Peyer's patch (tissue), 4 donors: ENCODE measurements around the gene BACH2. TPM values are rescaled to one million over a fixed set of nuclear protein-coding genes. Genes with fewer than 3 reads are reported as not detected.
A peak's percentile ranks its signal among the peaks of the same experiment; 100 is the strongest.

Experiments
- DNase-seq, 3 donors: peaks; one replicate each; pipeline ENCODE4 v3.0.0-alpha.2; 2017 to 2019
- H3K27ac ChIP-seq, 4 donors: fragments of 200-600 bp; sonication (generic); one replicate each; pipeline ENCODE4 v1.5.1; 2016 to 2019
- H3K27me3 ChIP-seq, 2 donors: fragments of 200-600 bp; sonication (generic); one replicate each; pipeline ENCODE4 v1.5.1; 2019
- H3K36me3 ChIP-seq, 3 donors: fragments of 200-600 bp; sonication (generic); one replicate each; pipeline ENCODE4 v1.5.1; 2016 to 2019
- H3K4me1 ChIP-seq, 4 donors: fragments of 200-600 bp; sonication (generic); one replicate each; pipeline ENCODE4 v1.5.1; 2016 to 2019
- H3K4me3 ChIP-seq, 4 donors: fragments of 200-600 bp; sonication (generic); 1 replicate in 3 of 4; 2 replicates in 1 of 4; pipeline ENCODE4 v1.5.1; 2016 to 2019; ENCODE audit warnings: mild to moderate bottlenecking in 1 of 4
- H3K9me3 ChIP-seq, 4 donors: fragments of 200-600 bp; sonication (generic); one replicate each; pipeline ENCODE4 v1.5.1; 2016 to 2019; ENCODE audit warnings: mild to moderate bottlenecking in 1 of 4
- POLR2A ChIP-seq, 2 donors: fragments of 450-650 bp; IDR thresholded peaks; one replicate each; pipeline ENCODE4 v1.5.1; 2017; ENCODE audit warnings: antibody characterized with exemption in 2 of 2, mild to moderate bottlenecking in 2 of 2, moderate library complexity in 2 of 2
- total RNA-seq, 4 donors: library from RNA; depleted of rRNA; stranded (reverse); fragments of >200 nt; gene quantifications; one replicate each; pipeline ENCODE4 v1.1.0, GENCODE V29; 2016
- TF ChIP-seq, protein P1 (sequence below), 6 experiments: fragments of 450-650 bp in 4 of 6; fragments of 200-600 bp in 2 of 6; sonication (generic) in 1 of 6; IDR thresholded peaks; one replicate each; pipeline ENCODE4 v1.5.1; 2017 to 2019; ENCODE audit warnings: antibody characterized with exemption in 6 of 6, mild to moderate bottlenecking in 3 of 6, moderate library complexity in 1 of 6

The BACH2 gene
- total RNA-seq, 4 donors from 2014 or later = 0.18 to 26.4 (median 8.2) TPM

DNA sequence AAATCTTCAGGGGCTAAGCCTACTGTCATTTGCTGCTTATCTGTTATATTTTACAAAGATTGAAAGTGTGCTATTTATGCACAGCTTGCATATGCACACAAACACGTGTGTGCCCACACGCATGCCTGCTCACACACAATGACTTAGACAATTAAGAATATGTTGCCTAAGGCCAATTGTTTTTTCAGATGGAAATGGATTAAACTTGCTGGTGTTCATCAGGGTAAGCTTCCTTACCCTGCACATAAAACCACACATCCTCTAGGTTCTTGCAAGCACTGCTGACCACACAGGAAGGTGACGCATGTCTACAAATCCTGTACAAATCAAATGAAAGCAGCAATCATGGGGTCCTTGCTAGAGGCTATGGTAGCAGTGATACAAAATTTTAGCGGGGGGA is 344.0 kb downstream of the BACH2 start:
- no peaks in the 10 kb centered on the region for H3K4me1 ChIP-seq
- no peak for TF ChIP-seq POLR2A (IDR thresholded peaks at IDR 0.05)
- TF ChIP-seq, protein P1, sequence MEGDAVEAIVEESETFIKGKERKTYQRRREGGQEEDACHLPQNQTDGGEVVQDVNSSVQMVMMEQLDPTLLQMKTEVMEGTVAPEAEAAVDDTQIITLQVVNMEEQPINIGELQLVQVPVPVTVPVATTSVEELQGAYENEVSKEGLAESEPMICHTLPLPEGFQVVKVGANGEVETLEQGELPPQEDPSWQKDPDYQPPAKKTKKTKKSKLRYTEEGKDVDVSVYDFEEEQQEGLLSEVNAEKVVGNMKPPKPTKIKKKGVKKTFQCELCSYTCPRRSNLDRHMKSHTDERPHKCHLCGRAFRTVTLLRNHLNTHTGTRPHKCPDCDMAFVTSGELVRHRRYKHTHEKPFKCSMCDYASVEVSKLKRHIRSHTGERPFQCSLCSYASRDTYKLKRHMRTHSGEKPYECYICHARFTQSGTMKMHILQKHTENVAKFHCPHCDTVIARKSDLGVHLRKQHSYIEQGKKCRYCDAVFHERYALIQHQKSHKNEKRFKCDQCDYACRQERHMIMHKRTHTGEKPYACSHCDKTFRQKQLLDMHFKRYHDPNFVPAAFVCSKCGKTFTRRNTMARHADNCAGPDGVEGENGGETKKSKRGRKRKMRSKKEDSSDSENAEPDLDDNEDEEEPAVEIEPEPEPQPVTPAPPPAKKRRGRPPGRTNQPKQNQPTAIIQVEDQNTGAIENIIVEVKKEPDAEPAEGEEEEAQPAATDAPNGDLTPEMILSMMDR (IDR thresholded peaks at IDR 0.05) = no peak
- DNase-seq = peak in 2 of 3 donors; percentile 79

DNA sequence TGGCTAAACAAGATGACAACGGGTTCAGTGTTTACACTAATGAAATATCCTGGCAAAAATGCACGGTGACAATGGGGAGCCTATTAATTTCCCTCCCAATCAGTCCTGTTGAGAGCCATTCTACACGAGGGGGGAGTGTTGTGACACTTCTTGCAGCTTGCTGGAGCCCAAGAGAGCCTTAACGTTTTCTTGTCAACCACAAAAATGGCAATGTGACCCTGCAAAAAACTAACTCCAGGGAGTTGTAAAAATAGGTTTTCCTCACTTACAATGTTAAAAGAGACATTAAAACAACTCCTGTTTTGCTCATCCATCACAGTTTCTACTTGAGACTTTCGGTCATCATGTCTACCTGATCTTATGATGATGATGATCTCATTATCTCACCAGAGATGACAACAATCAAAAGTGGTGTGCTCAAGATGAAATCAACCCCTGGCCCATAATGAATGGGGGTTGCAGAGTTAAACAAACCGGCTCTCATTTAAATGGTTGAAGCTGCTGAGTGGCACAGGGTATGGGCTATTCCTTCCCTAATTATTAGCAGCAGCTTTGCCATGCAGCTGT is 344.5 kb downstream of the BACH2 start:
- Histone ChIP-seq H3K27ac (peak overlapping the region in 2 of 4 donors; percentile 35 to 43), H3K4me3 (no peak overlapping the region), H3K36me3 (no peaks in the 10 kb centered on the region), H3K4me1 (no peaks in the 10 kb centered on the region), H3K27me3 (no peaks in the 10 kb centered on the region), H3K9me3 (no peaks in the 10 kb centered on the region)
- TF ChIP-seq POLR2A (IDR thresholded peaks at IDR 0.05) = no peak
- TF ChIP-seq, protein P1 (IDR thresholded peaks at IDR 0.05) = no peak
- no peak for DNase-seq

More for the DNA sequence above, 344.0 kb downstream of the BACH2 start:
- H3K36me3 ChIP-seq = no peaks in the 10 kb centered on the region
- H3K27ac ChIP-seq = peak overlapping the region in 2 of 4 donors; percentile 35 to 43
- H3K4me3 ChIP-seq = no peak overlapping the region
- no peaks in the 10 kb centered on the region for H3K9me3 ChIP-seq
- H3K27me3 ChIP-seq = no peaks in the 10 kb centered on the region

DNA sequence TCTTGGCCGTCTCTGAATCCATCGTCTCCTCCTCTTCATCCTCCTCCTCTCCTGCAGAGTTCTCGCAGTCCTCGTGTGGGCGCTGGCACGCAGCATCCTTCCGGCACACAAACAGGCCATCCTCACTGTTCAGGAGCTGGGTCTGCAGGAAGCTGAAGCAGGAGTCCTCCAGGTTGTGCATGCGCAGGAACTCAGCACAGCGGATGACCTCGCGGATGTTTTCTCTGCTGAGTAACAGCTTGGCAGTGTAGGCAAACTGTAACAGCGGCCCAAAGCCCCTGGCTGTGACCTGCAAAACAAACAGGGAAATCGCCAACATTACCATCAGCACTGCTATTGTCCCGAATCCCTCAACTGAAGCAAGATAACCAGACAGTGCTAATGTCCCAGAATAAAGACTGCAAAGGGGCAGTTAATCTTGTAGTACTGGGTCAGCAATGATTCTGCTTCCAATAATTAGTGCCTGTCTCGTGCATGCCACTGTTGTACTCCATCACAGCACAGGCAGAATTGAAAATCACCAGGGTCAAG is 345.0 kb downstream of the BACH2 start:
- H3K4me1 ChIP-seq = no peaks in the 10 kb centered on the region
- H3K36me3 ChIP-seq = no peaks in the 10 kb centered on the region
- no peaks in the 10 kb centered on the region for H3K9me3 ChIP-seq
- H3K27me3 ChIP-seq = no peaks in the 10 kb centered on the region
- no peak for DNase-seq
- TF ChIP-seq, protein P1 (IDR thresholded peaks at IDR 0.05) = no peak
- TF ChIP-seq POLR2A (IDR thresholded peaks at IDR 0.05) = no peak
- H3K4me3 ChIP-seq = no peak overlapping the region
- H3K27ac ChIP-seq = no peak overlapping the region

DNA sequence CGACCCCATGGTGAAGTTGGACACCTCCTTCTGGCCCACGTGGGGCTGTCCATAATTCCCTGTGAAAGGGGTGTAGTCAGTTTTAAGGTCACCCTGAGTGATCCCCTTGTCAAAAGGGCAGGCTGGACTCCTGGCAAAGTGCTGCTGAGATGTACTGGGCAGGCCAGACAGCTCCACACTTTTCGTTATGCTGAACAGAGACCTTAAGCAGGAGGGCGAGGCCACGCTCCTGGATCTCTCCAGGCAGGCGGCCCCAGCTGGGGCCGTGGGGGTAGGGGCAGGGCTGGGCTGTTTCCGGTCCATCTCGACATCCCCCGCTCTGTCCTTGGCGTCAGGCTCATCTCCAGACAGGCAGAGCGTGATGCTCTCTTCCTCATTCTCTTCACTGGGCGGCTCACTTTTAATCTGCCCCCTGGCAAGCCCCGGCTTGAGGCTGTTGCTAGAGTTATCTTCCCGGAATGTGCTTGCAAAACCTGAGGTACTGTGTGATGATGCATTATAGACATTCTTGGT is 345.7 kb downstream of the BACH2 start:
- no peak for DNase-seq
- H3K9me3 ChIP-seq = no peaks in the 10 kb centered on the region
- no peaks in the 10 kb centered on the region for H3K27me3 ChIP-seq
- H3K4me1 ChIP-seq = no peaks in the 10 kb centered on the region
- H3K4me3 ChIP-seq = no peak overlapping the region
- H3K36me3 ChIP-seq = no peaks in the 10 kb centered on the region
- H3K27ac ChIP-seq = no peak overlapping the region
- TF ChIP-seq, protein P1 (IDR thresholded peaks at IDR 0.05) = no peak
- no peak for TF ChIP-seq POLR2A (IDR thresholded peaks at IDR 0.05)

DNA sequence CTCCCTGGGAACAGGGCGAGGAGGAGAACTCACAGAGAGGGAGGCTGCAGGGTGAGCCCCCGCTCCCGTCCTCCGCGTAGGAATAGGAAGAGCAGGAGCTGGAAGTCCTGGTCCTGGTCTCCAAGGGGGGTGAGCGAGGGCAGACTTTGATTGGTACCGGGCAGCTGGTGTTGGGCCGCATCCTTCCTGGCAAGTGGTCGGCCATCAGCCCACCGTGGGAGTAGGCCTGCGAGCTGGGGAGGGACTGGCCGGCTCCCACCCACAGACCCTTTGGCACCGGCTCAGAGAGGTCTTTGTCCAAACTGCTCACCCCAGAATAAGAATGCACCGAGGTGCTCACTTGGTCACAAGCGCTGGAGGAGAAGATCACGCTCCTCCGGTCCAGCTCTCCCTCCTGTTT is 346.2 kb downstream of the BACH2 start:
- no peak overlapping the region for H3K27ac ChIP-seq
- no peak for DNase-seq
- H3K9me3 ChIP-seq = no peaks in the 10 kb centered on the region
- H3K4me1 ChIP-seq = no peaks in the 10 kb centered on the region
- no peaks in the 10 kb centered on the region for H3K36me3 ChIP-seq
- TF ChIP-seq, protein P1 (IDR thresholded peaks at IDR 0.05) = no peak
- TF ChIP-seq POLR2A (IDR thresholded peaks at IDR 0.05) = no peak
- H3K4me3 ChIP-seq = no peak overlapping the region
- H3K27me3 ChIP-seq = no peaks in the 10 kb centered on the region
